Endodermal cell (in vitro differentiated cells): ENCODE measurements around the gene RASGEF1B. TPM values are rescaled to one million over a fixed set of nuclear protein-coding genes. Genes with fewer than 3 reads are reported as not detected.

Experiments
- DNase-seq: peaks from one replicate; pipeline ENCODE4 v3.0.0-alpha.2; 2017
- H3K27ac ChIP-seq: 2 replicates; pipeline ENCODE4 v1.5.1; 2013; ENCODE audit warnings: mild to moderate bottlenecking, low read depth, low read length, moderate library complexity
- H3K27me3 ChIP-seq: 2 replicates; pipeline ENCODE4 v1.6.1; 2013; ENCODE audit warnings: mild to moderate bottlenecking, low read length, moderate library complexity; ENCODE audit not compliant: insufficient read depth, control insufficient read depth, poor library complexity, severe bottlenecking
- H3K36me3 ChIP-seq: 2 replicates; pipeline ENCODE4 v1.7.0; 2013; ENCODE audit warnings: mild to moderate bottlenecking, low read length, moderate library complexity; ENCODE audit not compliant: control insufficient read depth, insufficient read depth
- H3K4me1 ChIP-seq: one replicate; pipeline ENCODE4 v1.7.0; 2013; ENCODE audit warnings: low read length; ENCODE audit not compliant: control insufficient read depth, insufficient read depth
- H3K4me3 ChIP-seq: 2 replicates; pipeline ENCODE4 v1.5.1; 2013; ENCODE audit warnings: mild to moderate bottlenecking, low read length, moderate library complexity
- H3K9ac ChIP-seq: 2 replicates; pipeline ENCODE4 v1.6.1; 2013; ENCODE audit warnings: mild to moderate bottlenecking, low read length, moderate library complexity; ENCODE audit not compliant: poor library complexity, severe bottlenecking; ENCODE audit errors: extremely low read depth
- H3K9me3 ChIP-seq: 2 replicates; pipeline ENCODE4 v1.6.1; 2013; ENCODE audit warnings: mild to moderate bottlenecking, low read length, moderate library complexity; ENCODE audit not compliant: control insufficient read depth
- H3K27ac Mint-ChIP-seq: 2 replicates; pipeline ENCODE4 v1.8.0; 2020; ENCODE audit warnings: mixed read lengths
- H3K27me3 Mint-ChIP-seq: 2 replicates; pipeline ENCODE4 v1.8.0; 2021; ENCODE audit warnings: mild to moderate bottlenecking, mixed read lengths; ENCODE audit not compliant: insufficient read depth
- H3K36me3 Mint-ChIP-seq: 2 replicates; pipeline ENCODE4 v1.8.0; 2020; ENCODE audit warnings: low read depth, mixed read lengths
- H3K4me1 Mint-ChIP-seq: 2 replicates; pipeline ENCODE4 v1.8.0; 2020; ENCODE audit warnings: mixed read lengths
- H3K4me3 Mint-ChIP-seq: 2 replicates; pipeline ENCODE4 v1.8.0; 2020; ENCODE audit warnings: mild to moderate bottlenecking, moderate library complexity, mixed read lengths
- H3K9me3 Mint-ChIP-seq: 2 replicates; pipeline ENCODE4 v1.8.0; 2020; ENCODE audit warnings: mild to moderate bottlenecking, mixed read lengths
- CTCF ChIP-seq: fragments of 200-600 bp; sonication (generic); conservative IDR thresholded peaks from 2 replicates; pipeline ENCODE4 v1.5.0; 2021; ENCODE audit warnings: antibody characterized with exemption, mild to moderate bottlenecking
- WGBS, 2 experiments: methylation state at CpG; one replicate each; pipeline versions ENCODE4 v1.1.5 to v1.1.7; 2013; ENCODE audit warnings: missing lambda C conversion rate in 2 of 2, mixed read lengths in 1 of 2; ENCODE audit not compliant: insufficient coverage in 1 of 2, insufficient read length in 1 of 2; 5-methylcytosine and 5-hydroxymethylcytosine counted together
- total RNA-seq, 2 donors: library from RNA; stranded (reverse); fragmentation: NEBNext Ultra II Directional in 1 of 2; extraction: Animal tissue kit (Norgen Biotek cat#: 25700) in 1 of 2; gene quantifications; 2 replicates in 1 of 2; 3 replicates in 1 of 2; pipeline ENCODE4 v1.2.1, GENCODE V29; 2021

RASGEF1B gene
- total RNA-seq, 2 donors from 2014 or later = 15.3 to 26.7 TPM

- DNase-seq = no peak
- WGBS, 2 experiments = 82 to 86% methylated on average over 1 of the region's 1 CpG
- no peak for TF ChIP-seq CTCF
- H3K9ac ChIP-seq = no peak overlapping the region
- no peaks in the 10 kb centered on the region for H3K9me3 Mint-ChIP-seq
- no peaks in the 10 kb centered on the region for H3K27me3 Mint-ChIP-seq
- peaks cover 28% of the 10 kb centered on the region for H3K36me3 ChIP-seq
- H3K36me3 Mint-ChIP-seq = peaks cover 16% of the 10 kb centered on the region
- H3K27me3 ChIP-seq = no peaks in the 10 kb centered on the region
- H3K27ac ChIP-seq = no peak overlapping the region
- no peaks in the 10 kb centered on the region for H3K9me3 ChIP-seq
- H3K4me1 Mint-ChIP-seq = peaks cover 52% of the 10 kb centered on the region
- H3K27ac Mint-ChIP-seq = no peak overlapping the region
- H3K4me1 ChIP-seq = peaks cover 13% of the 10 kb centered on the region
- H3K4me3 Mint-ChIP-seq = no peak overlapping the region
- H3K4me3 ChIP-seq = no peak overlapping the region
Measured at GRCh38 chr4:81422595-81422994, 49.1 kb downstream of the RASGEF1B start.

- Mint-ChIP-seq H3K36me3 (peaks cover 9% of the 10 kb centered on the region), H3K9me3 (no peaks in the 10 kb centered on the region), H3K4me3 (no peak overlapping the region), H3K27me3 (no peaks in the 10 kb centered on the region), H3K4me1 (peaks cover 47% of the 10 kb centered on the region), H3K27ac (no peak overlapping the region)
- no peak overlapping the region for H3K9ac ChIP-seq
- H3K4me3 ChIP-seq = no peak overlapping the region
- no peaks in the 10 kb centered on the region for H3K9me3 ChIP-seq
- no peaks in the 10 kb centered on the region for H3K27me3 ChIP-seq
- 51 to 81% methylated on average over 3 to 6 of the region's 6 CpGs for WGBS, 2 experiments
- H3K4me1 ChIP-seq = peaks cover 13% of the 10 kb centered on the region
- no peak for TF ChIP-seq CTCF
- peaks cover 18% of the 10 kb centered on the region for H3K36me3 ChIP-seq
- no peak overlapping the region for H3K27ac ChIP-seq
- peak; percentile 65 for DNase-seq
Measured at GRCh38 chr4:81421346-81422218, 50.1 kb downstream of the RASGEF1B start.

GRCh38 chr4:81418572-81418971 lies 53.1 kb downstream of the RASGEF1B start:
- H3K27ac Mint-ChIP-seq = no peak overlapping the region
- no peaks in the 10 kb centered on the region for H3K36me3 Mint-ChIP-seq
- H3K4me3 Mint-ChIP-seq = no peak overlapping the region
- WGBS, 2 experiments = 75 to 80% methylated on average over 1 of the region's 1 CpG
- Histone ChIP-seq H3K9ac (no peak overlapping the region), H3K9me3 (no peaks in the 10 kb centered on the region), H3K27ac (no peak overlapping the region), H3K27me3 (no peaks in the 10 kb centered on the region), H3K4me1 (peaks cover 13% of the 10 kb centered on the region), H3K4me3 (no peak overlapping the region), H3K36me3 (no peaks in the 10 kb centered on the region)
- H3K27me3 Mint-ChIP-seq = no peaks in the 10 kb centered on the region
- peaks cover 27% of the 10 kb centered on the region for H3K4me1 Mint-ChIP-seq
- H3K9me3 Mint-ChIP-seq = peaks cover 2% of the 10 kb centered on the region
- DNase-seq = no peak
- peak; percentile 21 for TF ChIP-seq CTCF
